ENCODE measurements around the gene FASN.
"Not testable (repeated sequence)": the region's sequence is repeated elsewhere in the genome, so short reads cannot be mapped to it uniquely, and the experiment has no call there.

The FASN gene

DNA sequence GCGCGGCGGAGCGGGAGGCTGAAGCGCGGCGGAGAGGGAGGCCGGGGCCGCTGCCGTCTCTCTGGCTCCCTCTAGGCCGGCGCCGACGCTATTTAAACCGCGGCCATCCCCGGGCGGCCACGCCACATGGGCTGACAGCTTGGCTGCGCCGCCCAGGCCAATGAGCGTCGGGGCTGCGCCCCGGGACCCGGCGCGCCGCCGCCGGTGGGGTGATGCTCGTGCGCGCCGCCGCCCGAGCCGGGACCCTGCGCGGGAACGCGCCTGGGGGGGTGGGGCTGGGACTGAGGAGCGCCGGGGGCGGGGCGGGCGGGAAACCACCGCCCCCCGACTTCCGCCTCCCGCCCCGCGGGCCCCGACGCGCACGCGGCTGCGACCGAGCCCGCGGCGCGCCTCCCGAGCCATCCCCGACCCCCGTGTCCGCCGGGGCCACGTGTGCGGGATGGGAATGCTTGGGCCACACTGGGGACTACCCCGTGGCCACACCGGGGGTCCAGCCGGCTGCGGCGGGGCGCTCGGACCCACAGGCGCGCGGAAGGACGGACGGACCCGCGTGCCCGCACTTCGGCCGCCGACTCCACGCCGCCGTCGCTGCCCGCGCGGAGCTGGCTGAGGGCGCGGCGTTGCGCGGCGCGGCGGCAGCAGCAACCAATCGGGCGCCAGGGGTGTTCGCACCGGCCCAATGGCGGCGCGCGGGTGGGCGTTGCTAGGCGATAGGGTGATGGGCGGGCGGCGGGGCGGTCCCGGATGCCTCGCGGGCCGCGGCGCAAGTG lies at the start of gene FASN:
Gene FASN (minus strand): TSS at position 68 of the 770 bp plus-strand sequence. CDS start 1,791 bp downstream, outside the sequence.
- peak; percentile 82 for DNase-seq

DNA sequence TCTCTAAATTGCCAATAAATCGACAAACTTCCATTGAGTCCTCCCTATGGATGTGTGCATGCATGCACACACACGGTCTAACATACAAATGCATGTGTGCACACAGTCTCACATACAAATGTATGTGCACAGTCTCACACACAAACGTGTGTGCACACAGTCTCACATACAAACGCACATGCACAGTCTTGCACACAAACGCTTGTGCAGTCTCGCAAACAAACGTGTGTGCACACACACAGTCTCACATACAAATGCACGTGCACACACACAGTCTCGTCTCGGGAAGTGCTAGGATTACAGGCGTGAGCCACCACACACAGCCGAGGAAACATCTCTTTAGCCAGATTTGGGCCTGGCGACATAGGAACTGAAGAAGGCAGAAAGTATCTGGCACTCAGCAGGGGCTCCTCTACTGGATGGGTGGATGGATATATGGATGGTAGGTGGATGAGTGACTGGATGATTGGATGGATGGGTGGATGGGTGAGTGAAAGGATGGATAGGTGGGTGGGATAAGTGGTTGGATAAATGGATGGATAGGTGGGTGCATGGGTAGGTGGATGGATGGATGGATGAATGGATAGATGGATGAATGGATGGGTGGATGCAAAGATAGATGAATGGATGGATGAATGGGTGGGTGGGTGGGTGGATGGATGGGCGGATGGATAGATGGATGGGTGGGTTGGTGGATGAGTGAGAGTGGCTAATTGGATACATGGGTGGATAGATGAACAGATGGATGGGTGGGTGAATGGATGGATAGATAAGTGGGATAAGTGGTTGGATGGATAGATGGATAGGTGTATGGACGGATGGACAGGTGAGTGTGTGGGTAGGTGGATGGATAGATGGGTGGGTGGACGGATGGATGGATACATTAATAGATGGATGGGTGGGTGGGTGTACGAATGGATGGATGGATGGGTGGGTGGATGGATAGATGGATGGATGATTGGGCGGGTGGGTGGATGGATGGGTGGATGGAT lies 48.9 kb upstream of the FASN start:
- no peak for DNase-seq

DNA sequence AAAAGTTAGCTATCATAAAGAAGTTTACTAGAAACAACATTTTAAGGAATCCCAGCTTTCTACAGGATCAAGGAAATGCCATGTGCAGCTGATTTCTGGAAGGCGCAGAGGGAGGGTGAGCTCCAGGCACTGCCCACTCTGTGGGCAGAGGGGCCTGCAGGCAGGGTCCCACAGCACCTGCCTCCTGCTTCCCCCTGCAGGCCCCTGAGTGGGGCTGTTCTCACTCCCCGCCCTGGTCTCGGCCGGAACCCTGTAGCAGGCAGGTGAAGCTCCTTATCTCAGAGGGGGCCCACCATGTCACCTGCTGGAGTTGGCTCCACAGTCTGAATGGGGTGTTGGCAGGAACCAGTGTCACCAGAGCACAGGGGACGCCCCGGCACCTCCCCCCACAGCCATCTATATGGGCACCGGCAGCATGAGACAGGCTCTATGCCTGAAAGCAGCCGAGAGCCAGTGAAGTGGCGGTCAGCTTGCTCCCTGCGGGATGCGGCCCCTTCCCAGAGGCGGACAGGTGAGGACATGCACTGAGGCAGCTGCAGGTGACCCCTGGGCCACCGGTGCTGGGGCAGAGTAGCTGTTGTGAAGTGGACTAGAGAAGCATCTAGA lies 47.6 kb upstream of the FASN start:
- no peak for DNase-seq

DNA sequence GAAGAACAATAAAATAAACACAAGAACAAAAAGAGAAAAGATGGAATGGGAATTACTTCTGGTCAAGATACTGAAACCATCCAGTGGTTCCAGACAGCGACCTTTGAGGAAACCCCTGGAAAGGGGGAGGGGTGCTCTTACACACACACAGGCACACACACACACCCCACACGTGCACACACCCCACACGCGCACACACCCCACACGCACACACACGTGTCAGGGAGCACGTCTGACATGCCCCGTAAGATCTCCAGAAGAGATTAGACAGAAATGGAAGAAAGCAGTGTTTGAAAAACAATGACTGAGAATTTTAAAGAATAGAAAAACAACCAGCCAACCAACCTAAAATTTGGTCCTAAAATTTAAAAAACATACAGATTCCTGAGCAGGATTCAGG lies 45.3 kb upstream of the FASN start:
- DNase-seq = no peak

DNA sequence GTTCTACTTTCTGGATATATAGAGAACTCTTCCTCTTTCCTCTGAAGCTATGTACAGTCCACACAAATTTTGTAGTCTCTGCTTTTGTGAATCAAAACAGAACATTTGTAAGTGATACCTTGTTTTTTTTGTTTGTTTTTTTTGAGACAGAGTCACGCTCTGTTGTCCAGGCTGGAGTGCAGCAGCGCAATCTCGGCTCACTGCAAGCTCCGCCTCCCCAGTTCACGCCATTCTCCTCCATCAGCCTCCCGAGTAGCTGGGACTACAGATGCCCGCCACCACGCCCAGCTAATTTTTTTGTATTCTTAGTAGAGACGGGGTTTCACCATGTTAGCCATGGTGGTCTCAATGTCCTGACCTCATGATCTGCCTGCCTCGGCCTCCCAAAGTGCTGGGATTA lies 41.9 kb upstream of the FASN start:
- DNase-seq = not testable (repeated sequence)

DNA sequence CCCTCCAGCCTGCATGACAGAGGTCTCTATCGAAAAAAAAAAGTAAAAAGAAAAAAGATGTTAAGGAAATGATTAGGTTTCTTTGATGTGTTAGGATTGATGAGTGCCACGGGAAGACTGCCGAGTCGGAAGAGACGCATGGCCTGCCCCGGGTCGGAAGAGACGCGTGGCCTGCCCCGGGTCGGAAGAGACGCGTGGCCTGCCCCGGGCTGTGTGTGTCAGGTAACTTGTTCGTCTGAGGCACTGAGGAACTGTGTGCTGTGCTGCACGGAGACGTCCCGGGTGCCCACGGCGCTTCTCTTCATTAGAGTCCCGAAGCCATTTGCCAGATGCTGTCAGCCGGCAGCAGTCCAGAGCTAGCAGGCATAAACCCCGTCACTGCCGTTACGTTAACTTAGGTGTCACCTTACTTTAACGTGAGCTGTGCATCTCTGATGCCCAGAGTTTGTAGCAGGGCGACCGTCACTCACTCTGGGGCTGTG lies 40.5 kb upstream of the FASN start:
- no peak for DNase-seq

DNA sequence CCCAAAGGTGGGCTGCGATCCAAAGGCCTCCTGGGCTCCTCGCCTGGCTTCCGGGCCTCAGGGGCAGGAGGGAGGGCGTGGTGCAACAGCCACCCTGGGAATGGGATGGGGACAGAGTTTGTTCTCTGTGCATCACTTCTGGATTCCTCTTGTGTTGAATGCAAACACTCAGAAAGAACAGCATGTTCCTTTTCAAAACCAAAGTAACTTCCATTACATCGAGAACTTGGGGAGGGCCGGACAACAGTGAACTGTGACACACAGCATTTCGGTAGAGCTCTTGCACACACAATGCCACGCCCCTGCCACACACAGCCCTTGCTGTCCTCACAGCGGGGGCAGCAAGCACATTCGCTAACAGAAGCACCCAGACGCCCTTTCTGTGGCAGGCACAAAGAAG lies 36.1 kb upstream of the FASN start:
- no peak for DNase-seq

DNA sequence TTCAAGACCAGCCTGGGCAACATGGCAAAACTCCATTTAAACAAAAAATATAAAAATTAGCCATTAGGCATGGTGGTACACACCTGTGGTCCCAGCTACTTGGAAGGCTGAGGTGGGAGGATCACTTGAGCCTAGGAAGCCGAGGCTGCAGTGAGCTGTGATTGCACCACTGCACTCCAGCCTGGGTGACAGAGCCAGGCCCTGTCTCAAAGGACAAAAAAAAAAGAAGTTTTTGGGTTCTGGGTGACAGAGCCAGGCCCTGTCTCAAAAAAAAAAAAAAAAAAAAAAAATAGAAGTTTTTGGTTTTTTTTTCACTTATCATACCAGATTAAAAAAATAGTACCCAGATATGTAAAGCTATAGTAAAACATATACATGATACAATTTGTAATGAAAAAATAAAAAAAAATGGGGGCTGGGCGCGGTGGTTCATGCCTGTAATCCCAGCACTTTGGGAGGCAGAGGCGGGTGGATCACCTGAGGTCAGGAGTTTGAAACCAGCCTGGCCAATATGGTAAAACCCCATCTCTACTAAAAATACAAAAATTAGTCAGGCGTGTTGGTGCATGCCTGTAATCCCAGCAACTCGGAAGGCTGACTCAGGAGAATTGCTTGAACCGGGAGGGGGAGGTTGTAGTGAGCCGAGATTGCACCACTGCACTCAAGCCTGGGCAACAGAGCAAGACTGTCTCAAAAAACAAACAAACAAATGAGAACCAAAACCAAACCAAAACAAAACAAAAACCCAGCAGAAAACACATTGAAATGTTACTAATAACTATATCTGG lies 35.3 kb upstream of the FASN start:
- DNase-seq = not testable (repeated sequence)

DNA sequence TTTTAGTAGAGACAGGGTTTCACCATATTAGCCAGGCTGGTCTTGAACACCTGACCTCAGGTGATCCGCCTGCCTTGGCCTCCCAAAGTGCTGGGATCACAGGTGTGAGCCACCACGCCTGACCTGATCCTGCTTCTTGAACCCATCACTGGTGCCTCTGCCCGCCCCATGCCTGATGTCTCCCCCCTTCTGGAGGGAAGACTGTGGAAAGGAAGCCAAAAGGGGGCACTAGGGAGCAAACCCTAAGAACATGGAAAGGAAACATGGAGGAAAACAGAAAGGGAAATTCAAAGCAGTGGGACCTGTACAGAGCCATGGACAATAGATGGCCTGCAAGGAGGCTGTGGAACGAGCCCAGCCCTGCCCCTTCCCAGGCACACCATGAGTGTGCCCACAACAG lies 31.1 kb upstream of the FASN start:
- no peak for DNase-seq

DNA sequence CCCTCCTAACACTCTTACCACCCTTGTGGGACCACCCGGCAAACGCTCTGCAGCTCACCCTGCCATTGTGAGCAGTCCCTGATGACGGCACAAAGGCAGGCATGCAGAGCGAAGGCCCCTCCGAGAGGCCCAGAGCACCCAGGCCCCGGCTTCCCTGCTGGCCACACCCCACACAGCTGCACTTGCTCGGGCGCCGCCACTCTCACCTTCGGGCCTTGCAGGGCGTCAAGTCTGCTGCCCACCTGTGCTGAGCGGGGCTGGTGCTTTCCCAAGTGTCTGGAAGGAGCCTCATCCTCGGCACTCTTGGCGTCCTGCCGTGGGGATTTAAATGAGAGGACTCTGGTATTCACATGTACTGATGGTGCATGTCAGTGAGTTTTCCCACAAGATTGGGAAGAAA lies 30.3 kb upstream of the FASN start:
- DNase-seq = no peak

DNA sequence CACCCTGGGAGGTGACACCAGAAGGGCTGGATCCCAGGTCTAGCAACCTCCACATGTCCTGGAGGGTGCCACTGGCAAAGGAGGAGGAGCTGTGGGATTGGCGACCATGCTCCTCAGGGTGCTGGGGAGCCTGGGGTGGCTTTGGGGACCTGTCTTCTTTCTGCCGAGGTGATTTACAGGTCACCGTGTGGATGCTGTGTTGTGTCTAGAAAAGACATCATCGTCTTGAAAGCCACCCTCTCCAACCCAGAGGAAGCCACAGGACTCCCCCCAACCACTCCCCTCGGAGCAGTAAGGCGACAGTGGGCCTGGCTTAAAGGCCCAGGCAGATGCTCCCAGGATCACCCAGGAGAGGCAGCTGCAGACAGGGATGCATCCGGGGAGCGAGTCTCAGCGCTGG lies 29.7 kb upstream of the FASN start:
- DNase-seq = no peak

DNA sequence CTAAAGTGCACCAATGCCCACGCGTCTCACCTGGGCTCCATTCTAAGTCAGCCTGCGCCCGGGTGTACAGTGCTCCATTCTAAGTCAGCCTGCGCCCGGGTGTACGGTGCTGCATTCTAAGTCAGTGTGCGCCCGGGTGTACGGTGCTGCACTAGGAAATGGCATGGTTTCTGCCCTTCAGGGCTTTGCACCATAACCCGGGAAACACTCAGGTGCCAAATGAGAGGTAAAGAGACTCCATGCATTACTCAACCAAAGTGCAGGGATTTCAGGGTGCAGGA lies 29.2 kb upstream of the FASN start:
- DNase-seq = no peak

DNA sequence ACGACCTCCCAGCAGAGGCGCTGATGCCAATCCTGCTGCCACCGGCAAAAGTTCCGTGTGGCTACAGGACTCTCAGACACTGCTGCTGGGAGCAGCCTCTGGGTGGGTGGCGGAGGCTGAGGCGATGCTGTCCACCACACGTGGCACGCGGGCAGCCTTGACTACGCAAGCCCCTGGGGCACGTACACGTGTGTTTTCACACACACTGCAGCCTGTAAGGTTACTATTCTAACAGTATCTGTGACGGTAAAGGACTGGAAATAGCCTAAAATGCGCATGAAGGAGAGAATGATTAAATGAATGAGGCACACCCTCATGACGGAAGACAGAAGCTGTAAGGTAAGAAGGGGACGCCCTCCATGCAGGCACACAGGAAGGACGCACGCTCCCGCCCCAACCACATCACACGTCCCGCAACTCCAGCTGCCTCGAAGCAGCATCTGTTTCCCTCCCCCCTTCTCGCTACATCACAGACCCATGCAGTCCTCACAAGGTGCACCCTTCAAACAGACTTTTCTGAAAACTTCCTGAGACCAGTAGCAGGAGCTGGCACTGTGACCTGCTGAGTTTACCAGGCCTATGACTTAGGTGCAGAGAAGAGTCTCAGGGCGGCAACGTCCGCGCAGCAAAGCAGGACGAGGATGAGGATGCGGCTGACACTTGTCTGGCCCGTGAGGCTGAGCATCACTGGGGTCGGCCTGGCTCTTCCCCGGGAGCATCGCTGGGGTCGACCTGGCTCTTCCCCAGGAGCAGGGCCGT lies 28.7 kb upstream of the FASN start:
- DNase-seq = no peak

DNA sequence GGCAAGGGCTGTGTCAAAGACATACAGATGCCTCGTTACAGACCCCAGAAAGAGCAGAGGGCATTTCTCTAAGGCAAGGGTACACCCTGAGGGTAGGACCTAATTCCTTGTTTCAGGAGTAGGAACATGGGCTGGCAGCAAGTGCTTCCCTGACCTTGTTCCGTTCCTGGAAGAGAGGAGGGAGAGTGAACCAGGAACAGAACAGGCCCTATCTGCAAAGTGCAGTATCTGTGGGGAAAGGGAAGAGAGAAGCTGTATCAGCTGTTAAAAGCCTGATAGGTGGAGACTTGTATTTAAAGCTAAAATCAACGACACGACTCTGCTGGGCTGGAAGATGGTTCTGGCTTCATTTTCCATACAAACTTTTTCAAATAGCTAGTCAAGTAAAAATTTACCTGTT lies 26.1 kb upstream of the FASN start:
- no peak for DNase-seq

DNA sequence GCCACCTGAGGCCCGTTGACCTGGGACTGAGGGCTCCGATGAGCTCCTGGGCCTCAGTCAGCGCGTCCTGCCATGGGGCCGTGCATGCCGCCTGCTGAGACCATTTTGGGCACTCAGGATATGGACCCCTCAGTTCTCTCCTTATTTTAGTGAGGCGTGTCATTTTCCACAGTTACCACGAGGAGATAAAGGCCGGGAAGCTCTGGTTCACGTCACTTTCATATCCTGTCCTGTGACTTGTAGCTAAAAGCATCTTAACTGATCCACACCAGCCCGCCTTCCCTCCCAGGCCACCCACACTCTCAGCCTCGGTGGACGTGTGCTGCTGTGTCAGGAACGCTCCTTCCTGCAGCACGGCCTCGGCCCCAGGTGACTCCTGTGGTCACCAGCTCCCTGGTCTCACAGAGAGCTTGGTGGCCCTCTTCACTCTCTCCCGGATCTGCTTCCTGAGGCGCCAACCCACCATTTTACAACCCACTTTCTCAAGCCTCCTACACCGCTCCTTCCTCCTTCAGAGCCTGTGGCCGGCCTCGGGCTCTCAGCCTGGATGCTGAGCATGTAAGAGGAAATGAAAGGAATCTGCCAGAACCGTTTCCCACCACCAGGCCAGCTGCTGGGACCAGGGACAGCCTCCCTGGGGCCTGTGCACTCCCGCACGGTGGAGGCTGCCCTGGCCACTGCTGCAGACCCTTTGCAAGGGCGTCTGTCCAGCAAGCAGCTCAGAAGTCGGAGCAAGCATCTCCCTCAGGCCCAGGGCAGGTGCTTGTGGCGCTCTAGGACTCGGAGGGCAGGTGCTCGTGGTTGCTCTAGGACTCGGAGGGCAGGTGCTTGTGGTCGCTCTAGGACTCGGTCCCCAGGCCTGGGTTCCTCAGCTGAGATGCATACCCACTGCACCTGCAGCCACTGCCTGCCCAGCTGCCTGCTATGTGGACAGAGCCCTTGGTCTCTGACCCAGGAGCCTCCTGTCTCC lies 23.9 kb upstream of the FASN start:
- no peak for DNase-seq

DNA sequence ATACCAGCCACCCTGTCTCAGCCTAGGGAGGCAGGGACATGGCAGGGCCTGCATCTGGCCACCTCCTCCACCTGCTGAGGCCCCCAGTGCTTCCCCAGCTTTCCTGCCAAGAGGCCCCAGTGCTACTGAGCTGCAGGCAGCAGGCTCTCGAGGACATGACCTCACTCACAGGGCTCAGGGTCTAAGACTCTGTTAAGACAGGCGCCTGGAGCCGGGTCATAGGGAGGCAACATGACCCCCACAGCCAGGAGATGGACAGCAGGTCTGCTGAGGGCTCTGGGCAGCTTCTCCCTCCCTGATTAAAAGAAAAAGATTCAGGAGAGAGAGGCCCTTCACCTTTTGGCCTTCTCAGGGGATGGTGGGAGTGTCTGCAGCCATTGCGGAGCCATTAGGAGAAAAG lies 23.2 kb upstream of the FASN start:
- DNase-seq = no peak

DNA sequence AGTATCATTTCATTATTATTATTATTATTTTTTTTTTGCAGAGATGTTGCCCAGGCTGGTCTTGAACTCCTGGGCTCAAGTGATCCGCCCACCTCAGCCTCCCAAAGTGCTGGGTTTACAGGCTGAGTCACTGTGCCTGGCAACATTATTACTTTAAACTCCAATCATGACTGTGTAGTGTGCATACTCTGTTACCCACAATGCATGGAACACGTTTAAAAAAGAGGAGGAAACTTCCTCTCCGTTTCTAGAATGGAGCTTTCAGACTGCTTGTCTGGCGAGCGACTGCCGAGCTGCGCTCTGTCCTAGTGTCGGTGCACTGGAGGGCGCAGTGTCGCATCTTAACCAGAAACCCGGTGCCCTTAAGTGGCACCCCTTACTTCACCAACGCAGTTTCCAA lies 22.1 kb upstream of the FASN start:
- DNase-seq = no peak

DNA sequence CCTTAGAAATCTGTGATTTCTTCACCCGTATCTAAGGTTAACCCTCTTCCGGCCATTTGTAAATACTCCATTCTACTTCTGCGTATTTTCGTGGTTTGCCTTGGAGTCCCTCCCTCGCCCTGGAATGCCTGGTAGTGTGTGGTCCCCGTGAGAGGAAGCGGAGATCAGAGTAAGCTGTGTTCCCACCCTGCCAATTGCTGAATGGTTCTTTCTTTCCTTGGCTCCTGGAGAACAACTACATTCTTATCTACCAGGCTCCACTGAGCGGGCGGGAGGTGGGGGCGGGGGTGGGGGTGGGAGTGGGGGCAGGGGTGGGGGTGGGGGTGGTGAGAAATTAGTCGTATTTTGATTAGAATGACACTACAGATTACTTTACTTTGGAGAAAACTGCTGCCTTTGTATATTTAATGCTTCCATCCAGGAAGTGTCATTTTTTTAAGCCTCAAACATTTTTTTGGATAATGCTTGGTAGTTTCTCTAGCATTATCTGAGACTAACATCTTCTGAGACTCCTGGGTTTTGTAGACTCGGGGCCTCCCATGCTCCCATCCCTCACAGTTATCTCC lies 20.9 kb upstream of the FASN start:
- DNase-seq = no peak

DNA sequence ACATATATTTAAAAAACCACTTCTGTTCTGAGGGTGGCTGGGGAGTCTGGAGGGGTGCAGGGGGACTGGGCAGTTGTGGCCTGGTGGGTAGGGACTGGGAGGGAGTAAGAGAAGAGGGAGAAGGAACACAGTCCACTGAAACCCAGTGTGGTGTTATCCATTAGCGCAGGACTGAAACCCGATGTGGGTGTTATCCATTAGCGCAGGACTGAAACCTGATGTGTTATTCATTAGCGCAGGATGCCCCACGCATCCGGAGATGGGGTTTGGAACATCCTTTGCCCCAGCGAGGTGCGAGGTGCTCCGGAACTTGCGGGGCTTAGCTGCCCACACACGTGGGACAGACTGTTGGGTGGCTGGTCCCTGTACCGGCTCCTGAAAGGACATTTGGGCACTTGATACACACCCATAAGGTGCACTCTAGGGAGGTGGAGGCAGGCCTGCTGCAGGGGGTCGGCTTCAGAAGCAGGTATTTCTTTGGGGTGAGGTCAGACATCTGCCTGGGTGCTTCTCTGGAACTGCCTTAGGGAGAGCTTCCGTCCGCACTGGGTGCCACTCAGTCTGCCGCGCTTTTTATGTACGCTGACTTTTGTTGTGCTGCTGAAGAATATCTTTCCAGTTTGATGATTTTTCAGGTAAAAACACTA lies 20.3 kb upstream of the FASN start:
- DNase-seq = no peak
